HG03571 (cell line): ENCODE results near the gene RGS16.

Experiments used
- ATAC-seq: cut with Tn5 transposase; IDR thresholded peaks from one replicate; pipeline ENCODE4 v1.9.1; 2021; ENCODE audit not compliant: unreplicated experiment

RGS16 gene

DNA sequence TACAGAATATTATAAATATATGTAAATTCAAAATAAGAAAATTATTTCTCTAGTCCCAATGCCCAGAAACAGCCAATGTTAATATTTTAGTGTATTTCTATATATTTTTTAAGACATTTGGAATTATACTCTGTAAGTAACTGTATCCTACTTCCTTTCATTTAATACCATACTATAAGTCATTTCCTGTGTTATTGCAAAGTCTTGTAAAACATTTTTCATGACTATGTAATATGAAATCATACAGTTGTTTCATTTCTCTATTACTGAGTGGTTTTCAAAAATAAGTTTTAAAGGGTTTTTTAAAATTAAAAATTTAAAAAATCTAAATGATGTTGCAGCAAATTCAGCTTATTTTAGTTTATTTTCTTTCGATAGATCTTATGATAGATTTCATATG, 17.1 kb downstream of the RGS16 start:
- ATAC-seq: no peak

DNA sequence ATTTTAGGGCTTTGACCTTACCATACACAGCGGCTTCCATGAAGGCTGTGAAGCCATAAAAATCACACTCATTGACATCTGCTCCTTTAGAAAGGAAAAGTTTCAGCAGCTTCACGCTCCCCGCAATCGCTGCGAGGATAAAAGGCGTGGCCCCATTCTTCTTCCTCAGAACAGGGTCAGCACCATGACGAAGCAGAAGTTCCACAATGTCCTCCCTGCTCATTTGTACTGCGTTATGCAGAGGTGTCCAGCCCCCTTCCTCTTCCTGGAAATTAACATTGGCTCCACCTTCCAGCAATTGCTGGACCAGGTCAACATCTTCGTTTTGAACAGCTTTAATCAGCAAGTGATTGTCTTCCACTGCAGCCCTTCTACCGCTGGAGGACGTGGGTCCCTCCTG, 17.8 kb downstream of the RGS16 start:
- ATAC-seq: no peak

DNA sequence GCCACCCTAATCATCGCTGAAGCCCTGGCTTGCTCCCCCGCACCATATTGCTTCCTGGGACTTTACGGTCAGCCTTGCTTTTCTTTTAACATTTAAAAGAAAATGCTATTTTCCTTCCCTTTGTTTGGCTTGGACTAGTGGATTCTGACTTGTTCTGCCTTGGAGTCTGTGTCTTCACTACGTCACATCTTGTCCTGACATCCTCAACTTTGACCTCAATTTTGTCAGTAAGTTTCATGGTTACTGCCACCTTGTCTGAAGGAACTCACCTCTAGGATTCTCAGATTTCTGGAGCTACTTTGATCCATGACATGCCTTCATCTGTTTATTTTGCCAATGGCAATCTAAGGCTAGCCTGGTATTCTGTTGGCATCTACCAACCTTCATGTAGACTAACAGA, 19.4 kb downstream of the RGS16 start:
- no peak for ATAC-seq

DNA sequence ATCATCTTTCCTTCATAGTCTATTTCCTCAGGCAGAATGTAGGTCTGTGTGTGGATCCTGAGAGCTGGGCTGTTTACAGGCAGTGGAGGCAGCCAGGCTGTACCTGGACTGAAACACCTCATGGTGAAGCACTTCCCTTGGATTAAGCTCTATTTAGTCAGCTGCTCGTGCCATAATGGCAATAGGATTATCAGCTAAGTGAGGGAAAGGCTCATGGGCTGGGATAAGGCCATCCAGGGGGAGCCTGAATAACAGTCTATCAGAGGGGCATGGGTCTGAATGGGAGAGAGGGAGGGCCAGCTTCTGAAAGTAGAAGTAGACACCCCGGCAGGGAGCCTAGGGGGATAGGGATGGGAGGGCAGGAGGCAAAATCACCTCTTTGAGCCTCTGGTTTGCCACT, 23.5 kb downstream of the RGS16 start:
- ATAC-seq: no peak

DNA sequence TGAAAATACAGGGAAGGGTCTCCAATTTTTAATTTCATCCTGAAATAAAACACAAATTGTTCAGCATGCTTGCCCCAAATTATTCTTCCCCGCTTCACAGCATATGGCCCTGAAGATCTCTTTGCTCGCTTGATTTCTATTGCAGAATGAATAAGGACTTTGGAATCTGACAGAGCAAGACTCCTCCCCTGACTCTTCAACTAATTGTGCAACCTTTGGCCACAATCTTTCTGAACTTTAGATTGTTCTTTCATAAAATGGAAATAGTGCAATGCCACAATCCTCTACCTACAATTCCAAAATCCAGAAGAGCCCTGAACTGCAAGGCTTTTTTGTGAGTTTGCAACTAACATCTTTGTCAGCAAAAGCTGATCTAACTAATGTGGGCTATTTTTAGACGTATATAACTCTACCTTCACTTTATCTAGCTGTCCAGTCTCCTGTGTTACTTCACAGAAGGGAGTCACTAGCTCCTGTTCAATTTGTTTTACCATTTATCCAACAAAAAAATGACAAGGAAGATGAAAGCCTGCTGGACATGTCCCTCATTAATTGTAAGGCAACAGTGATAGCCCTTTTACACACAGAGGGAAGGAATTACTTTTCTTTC, 28.5 kb downstream of the RGS16 start:
- no peak for ATAC-seq

DNA sequence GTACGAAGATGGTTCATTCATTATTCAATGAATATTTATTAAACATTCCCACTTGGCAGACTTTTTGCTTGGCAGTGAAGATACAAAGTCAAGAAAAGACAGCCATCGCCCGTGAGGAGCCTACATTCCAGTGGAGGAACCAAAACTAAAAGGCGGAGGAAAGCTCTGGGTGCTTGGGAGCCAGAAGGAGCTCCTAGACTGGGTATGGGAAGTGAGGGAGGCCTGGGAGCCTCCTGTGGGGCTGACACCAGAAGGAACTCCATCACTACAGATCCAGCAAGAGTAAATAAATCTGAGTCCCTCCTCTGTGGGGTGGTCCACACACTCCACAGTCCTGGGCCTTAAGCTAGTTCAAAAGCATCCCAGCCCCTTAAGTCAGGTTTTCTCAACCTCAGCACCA, 30.0 kb downstream of the RGS16 start:
- ATAC-seq: no peak

DNA sequence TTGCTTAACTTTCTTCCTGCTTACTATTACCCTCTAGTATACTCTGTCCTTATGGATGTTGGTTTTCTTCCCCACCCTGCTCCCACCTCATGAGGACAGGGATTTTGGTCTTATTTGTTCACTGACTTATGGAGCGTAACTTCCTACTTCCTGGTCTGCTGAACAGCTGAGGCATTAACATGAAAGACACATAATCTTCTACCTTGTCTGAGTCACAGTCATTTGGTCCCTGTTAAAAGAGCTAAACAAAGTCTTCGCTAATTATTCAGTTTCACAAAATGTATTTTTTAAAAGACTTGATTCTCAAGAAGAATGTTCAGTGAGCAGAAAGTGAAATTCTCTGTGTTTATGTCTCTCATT, 33.6 kb downstream of the RGS16 start:
- no peak for ATAC-seq

DNA sequence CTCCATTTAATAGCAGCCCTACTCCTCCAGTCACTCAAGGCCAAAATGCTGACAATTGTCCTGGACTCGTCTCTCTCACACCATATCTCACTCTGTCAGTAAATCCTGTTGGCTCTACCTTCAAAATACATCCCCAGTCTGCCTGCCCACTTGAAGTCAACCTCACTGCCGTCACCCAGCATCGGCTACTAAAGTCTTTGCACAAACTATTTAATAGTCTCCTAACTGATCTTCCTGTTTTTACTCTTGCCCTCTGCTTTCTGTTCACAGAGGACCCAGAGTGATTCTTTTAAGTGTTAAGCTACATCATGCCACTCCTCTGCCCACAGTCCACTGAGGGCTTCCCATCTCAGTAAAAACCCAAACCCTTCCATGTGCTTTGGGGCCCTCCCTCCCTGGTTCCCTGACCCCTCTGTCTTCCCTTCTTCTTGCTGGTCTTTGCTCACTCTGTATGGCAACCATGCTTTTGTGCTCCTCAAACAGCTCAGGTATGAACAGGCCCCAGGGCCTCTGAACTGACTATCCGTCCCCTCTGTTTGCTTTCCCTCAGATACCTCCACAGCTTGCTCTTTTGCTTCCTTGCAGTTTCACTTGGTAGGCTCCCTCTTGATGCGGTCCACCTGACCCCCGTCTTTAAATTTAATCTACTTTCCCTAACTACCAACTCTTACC, 34.1 kb downstream of the RGS16 start:
- ATAC-seq: no peak

DNA sequence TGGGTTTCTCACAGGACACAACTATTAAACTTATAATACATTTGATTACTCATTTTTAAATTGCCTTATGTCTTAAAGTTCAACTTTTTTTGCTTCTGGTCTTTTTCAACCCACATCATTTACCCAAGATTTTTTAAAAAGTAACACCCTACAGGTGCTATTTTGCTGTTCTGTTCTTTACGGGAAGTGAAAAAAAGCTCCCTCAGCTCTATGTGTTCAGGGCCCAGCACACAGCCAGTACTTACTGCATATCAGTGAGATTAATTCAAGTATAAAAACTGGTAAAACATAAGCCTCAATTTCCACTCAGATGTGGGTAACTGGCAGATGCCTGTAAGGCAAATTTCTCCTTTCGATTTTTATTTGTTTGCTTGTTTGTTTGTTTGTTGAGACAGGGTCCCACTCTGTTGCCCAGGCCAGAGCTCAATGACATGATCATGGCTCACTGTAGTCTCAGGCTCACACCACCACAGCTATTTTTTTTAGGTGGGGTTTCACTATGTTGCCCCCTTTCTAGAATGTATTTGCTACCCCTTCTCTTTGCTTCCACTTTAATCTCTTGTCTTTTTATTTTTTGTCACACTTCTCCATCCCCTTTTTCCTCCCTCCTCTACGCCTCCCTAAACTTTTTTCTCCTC, 35.4 kb downstream of the RGS16 start:
- no peak for ATAC-seq

DNA sequence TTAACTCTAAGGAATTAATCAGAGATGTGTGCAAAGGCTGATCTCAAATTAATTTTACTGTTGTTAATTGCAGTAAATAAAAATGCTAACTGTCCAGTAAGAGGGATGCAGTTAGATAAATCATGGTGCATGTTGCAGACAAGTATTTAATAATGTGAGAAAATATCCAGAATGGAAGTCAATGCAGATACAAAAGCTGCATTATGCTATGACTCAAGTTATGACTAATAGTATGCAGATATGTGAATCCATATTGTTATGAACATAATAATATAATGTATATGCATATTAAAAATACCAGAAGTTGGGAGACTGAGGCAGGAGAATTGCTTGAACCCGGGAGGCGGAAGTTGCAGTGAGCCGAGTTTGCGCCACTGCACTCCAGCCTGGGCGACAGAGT, 36.6 kb downstream of the RGS16 start:
- ATAC-seq: no peak

DNA sequence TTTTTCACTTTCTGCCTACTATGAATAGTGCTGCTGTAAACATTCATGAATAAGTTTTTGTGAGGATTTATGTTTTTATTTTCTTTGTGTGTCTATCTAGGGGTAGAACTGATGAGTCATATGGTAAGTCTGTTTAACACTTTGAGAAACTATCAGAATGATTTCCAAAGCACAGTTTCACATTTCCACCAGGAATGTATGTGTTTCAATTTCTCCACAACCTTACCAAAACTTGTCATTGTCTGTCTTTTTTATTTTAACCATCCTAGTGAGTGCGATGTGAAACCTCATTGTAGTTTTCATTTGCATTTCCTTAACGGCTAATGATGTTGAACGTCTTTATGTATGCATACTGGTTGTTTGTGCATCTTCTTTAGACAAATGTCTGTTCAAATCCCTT, 38.7 kb downstream of the RGS16 start:
- no peak for ATAC-seq

DNA sequence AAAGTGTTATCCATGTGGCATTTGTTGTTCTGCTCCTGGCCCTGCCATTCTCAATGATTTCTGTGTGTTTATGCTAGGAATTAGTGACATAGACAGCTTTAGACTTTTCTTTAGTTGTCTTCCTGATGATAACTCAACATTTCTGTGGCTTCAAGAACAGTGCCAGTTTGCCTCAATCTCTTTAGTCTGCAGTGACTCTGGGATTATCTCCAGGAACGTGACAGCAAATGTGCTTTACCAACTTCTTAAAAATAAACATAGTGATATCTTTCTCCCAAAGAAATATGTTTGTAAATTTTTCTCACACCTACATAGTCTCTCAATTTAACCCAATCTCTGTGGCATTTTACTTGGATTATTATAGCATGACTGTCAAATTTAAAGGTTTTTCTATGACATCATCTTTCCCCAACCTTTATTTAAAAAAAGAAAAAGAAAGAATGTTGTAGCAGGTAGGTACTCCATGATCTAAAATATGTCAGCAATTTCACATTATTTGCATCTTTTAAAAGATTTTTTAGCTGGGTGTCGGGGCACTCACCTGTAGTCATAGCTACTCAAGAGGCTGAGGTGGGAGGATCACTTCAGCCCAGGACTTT, 39.7 kb downstream of the RGS16 start:
- no peak for ATAC-seq

DNA sequence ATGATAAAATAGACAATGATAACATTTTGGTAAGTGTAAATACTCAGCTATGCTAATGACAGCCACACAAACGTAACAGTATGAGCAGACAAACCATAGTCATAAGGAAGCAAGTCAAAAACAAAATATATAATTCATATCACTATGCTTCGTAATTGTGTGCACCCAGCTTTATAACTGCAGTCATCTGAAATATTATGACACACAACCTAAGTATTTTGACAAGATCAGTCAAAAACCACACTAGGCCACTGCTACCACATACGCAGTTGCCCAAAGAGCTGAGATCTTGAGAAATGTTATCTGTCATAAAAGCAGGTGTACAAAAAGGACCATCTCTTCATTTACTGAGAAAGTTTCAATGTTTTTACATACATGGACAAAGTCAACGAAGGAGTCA, 41.1 kb downstream of the RGS16 start:
- no peak for ATAC-seq

DNA sequence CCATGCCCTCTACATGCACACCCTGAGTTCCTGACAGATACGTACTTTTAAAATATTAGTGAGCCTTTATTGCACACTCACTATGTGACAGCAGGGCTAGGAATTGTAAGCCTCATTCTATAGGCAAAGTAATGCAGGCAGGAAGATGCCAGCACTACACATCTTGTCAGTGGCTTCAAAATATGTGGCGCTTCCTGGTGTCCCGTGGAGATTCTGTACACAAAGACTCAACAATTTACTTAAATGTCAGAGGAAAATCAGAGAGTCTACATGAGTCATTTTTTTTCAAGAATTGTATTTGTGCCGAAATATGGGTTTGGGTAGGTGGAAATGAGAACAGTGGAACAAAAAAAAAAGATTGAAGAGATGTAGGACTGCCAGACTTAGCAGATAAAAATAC, 42.7 kb downstream of the RGS16 start:
- ATAC-seq: no peak

DNA sequence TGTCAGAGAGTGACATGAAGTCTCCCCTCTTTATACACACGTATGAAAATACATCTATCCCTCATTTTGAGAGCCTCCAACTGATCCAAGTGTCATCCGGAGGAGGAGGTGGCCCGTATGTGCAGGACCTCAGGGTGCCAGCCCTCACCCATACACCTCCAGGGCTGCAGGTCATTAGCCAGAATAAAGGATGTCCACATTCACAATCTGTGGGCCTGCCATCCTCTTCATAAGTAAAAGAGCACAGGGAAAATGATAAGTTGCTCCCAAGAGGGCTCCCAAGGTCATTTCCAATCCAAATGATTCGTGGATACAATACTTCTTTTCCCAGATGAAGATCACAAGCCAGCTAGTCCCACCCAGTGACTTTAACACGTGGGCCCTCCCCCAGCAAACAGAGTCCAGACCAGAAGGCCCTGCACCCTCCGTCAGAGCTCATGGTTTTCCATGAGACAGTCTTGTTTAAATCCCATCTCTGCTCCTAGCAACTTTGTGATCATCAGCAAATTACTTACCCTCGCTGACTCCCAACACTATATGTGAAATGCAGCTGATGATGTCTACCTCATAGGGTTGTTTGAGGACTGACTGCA, 43.7 kb downstream of the RGS16 start:
- ATAC-seq: no peak

DNA sequence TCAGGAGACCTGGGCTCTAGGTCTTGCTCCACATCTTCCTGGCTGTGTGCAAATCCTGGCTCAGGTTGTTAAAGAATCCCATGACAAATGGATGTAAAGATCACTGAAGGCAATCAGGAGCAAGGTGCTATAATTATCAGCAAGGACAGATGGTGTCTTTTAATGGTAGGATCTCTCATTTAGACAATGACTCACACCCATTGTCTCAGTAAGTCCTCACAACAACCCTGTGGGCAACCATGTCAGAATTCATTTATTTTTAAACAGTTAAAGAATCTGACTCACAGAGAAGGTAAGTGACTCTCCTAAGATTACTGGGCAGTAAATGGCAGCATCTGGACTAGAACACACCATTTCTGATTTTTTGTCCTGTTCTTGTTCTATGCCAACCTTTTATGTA, 47.9 kb downstream of the RGS16 start:
- no peak for ATAC-seq

DNA sequence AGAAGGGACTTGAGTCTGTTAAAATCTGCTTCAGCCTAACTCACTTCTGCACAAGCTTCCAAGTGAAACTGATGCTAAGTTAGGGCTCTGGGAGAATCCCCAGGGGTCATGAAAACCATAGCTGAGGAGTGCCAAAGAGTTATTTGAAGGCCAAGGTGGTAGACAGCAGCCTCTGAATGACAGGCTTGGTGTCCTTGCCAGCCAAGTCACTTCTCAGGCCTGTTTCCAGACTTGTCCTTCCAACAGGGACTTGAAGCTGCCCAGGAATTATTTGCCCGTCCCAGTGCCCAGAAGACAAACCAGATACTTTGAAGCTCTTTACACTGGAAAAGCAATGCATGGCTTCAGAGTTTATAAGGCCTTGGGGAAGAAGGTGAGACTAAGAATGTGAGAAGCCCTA, 48.7 kb downstream of the RGS16 start:
- ATAC-seq: no peak

DNA sequence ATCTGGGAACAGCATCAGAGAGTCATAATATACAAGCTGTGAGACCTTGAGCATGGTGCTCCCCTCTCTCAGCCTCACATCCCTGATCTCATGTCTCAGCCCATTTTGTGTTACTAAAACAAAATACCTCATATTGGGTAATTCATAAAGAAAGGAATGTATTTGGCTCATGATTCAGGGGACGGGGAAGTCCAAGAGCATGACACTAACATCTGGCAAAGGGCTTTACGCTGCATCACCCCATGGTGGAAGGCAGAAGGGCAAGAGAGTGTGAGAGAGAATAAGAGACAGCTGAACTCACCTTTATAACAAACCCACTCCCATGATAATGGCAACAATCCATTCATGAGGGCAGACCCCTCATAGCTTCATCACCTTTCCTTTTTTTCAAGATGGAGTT, 51.7 kb downstream of the RGS16 start:
- no peak for ATAC-seq

DNA sequence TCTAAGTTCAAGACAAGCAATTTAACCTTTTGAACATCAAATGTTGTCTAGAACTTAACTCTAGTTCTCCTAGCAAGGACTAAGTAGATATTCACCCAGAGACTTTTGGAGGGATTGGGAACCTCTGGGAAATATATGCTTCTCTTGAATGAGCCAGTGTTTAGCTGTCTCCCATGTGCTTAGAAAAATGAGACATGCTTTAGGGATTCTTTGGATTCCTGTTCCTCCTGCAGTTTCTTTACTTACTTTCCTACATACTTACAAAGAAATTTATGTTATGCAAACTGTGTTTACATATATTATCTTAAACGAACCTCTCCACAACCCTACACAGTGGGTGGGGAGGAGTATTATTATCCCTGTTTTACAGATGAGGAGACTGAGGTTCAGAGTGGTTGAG, 54.4 kb downstream of the RGS16 start:
- ATAC-seq: no peak

DNA sequence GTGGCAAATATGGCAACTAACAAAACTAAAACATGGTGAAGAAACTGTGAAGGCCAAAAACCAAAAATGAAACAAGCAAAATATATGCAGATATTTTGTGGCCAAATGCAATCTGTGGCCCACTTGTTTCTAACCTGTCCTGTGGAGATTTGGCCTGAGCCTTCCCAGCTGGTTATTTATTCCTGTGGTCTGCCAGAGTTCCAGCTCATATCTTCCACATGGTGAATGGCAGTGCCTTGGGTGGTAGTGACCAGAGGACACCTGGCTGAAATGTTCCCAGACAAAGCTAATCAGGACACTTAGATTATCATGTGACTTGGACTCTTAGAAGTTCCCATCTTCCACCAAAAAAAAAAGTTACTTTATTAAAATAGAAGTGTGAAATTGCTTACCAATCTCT, 54.8 kb downstream of the RGS16 start:
- no peak for ATAC-seq
